Cardiac fibroblast (primary cell): Measurements from ENCODE around the gene HBG1.

ENCODE experiments used
- DNase-seq, 2 donors: peaks; one replicate each; pipeline versions ENCODE4 v3.0.0 to v3.0.0-alpha.2; 2010; ENCODE audit warnings: low read depth in 2 of 2
- H3K4me3 ChIP-seq, 2 donors: replicated peaks in 1 of 2; 1 replicate in 1 of 2; 2 replicates in 1 of 2; pipeline ENCODE4 v1.5.1; 2011; ENCODE audit warnings: low read depth in 2 of 2, low read length in 2 of 2, mild to moderate bottlenecking in 2 of 2, moderate library complexity in 1 of 2
- TF ChIP-seq, protein P1 (sequence below): IDR thresholded peaks from one replicate; pipeline ENCODE4 v1.5.1; 2011; ENCODE audit warnings: low read depth, mild to moderate bottlenecking, low read length, inconsistent platforms

HBG1 gene

DNA sequence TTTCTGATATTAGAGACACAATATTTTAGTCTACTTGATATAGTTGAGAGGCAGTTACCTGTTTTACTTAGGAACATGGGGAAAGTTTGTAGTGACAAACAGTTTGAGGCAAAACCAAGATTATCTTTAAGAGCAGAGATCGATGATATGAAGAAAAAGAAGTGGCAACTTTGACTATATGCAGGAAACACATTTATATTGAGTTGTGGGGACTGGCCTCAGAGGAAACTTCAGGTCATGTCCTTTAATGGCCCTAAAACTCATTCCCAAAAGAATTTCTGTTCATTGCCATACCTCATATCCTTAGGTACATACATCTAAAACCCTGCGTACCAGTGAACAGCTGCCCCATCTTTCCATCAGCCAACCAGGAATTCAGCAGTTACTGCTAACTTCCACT lies 4.5 kb downstream of the HBG1 start:
- no peak for DNase-seq
- H3K4me3 ChIP-seq, result no peak overlapping the region
- TF ChIP-seq, protein P1, sequence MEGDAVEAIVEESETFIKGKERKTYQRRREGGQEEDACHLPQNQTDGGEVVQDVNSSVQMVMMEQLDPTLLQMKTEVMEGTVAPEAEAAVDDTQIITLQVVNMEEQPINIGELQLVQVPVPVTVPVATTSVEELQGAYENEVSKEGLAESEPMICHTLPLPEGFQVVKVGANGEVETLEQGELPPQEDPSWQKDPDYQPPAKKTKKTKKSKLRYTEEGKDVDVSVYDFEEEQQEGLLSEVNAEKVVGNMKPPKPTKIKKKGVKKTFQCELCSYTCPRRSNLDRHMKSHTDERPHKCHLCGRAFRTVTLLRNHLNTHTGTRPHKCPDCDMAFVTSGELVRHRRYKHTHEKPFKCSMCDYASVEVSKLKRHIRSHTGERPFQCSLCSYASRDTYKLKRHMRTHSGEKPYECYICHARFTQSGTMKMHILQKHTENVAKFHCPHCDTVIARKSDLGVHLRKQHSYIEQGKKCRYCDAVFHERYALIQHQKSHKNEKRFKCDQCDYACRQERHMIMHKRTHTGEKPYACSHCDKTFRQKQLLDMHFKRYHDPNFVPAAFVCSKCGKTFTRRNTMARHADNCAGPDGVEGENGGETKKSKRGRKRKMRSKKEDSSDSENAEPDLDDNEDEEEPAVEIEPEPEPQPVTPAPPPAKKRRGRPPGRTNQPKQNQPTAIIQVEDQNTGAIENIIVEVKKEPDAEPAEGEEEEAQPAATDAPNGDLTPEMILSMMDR, result no peak

DNA sequence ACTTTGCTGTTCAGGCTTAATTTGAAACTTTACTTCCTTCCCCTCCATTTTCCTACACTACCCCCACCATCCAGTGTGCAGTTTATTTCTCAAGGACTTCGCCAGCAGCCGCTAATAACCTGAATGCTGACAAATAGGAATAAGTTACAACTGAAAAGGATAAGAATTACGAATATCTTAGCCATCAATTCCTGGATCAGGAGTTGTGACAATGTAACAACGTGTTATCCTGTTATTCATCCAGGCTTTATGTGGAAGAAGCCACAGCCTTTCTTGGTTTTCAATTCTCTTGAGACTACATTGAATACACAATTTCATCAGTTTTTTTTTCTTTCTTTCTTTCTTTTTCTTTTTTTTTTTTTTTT lies 5.9 kb downstream of the HBG1 start:
- H3K4me3 ChIP-seq, result no peak overlapping the region
- TF ChIP-seq, protein P1, result no peak

DNA sequence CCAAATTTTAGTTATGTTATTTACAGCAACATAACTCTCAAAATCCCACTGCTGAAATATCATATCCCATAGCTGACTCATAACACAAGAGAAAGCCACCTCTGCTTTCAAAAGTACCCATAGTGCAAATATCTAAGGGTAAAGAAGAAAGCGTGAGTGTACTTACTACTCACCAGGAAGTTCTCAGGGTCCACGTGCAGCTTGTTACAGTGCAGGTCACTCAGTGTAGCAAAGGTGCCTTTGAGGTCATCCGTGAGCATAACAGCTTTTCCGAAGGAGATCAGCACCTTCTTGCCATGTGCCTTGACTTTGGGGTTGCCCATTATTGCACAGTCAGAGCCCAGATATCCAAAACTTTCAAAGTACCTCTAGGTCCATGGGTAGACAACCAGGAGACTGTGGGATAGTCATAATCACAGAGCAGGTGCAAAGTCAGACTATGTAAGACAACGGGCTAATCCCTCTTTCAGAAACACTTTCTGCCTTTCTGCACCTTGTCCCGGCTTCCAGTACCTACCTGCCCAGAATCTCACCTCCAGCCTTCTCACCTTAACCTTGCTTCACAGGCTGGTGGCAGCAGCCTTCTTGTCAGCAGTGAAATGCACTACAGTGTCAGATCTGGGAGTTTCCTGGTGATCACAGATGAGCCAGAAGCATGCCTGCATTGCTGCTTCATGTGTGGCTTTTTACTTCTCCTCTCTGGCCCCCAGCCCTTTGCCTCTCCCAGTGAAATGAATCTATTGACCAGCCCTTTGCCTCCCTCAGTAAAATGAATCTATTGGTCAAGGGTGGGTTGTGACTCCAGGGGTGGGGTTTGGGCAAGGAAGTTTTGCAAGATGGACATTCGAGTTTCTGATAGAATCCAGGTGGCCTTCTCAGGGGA lies 6.5 kb downstream of the HBG1 start:
- peak in 1 of 2 donors; percentile 41 for DNase-seq
- H3K4me3 ChIP-seq, result no peak overlapping the region
- TF ChIP-seq, protein P1, result no peak

More for the DNA sequence above, 5.9 kb downstream of the HBG1 start:
- DNase-seq, result no peak

DNA sequence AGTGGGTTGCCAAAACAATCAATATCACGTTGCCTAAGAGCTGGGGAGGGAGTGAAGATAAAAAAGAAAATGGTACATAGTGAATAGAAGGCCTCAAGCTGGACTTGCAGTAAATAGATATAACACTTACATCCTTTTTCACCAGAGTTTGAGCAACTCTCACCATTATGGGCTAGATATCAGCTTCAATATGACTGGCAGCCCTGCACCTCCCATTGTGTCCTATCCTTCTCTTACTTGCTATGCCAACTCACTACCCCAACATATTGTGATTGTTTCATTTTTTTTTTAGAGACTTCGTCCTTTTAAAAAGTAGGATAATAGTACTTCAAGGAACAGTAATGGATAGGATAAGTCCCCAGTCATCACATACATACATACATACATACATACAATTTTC lies 7.4 kb downstream of the HBG1 start:
- peak in 1 of 2 donors; percentile 18 for DNase-seq
- H3K4me3 ChIP-seq, result no peak overlapping the region
- TF ChIP-seq, protein P1, result no peak

DNA sequence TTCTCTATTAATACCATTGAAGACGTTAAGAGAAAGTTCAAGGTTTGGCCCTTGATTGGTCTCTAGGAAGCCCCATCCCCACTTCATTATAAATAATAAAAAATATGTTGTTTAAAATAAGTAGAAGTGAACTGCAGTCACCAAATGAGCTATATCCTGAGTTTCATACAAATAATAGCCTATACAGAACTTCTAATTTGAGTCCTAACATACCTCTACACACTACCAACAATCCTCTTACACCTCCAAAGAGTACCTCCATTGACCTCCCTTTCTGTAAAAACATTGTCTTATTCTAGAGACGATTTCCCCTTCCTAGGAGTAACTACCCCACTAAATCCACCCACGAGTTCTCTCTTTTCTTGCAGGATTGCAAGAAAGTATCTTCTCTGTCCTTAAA lies 8.2 kb downstream of the HBG1 start:
- no peak overlapping the region for H3K4me3 ChIP-seq
- TF ChIP-seq, protein P1, result no peak
- DNase-seq, result no peak

DNA sequence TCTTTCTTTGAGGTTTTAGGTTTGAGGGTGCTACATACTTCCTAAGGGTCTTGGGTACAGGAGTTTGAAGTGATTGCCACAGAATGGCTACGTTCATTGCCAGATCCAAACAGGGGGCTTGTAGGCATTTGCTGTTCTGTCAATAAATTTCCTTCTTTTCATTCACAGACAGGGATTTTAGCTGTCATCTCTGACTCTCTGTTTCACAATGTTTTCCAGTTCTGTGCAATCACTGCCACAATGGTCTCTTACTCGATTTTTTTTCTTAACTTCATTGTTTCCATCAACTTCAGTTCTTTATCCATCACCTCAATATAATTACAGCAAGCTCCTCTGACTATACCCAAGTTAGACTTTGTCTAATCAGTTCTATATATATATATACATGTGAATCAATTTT lies 9.2 kb downstream of the HBG1 start:
- no peak overlapping the region for H3K4me3 ChIP-seq
- no peak for DNase-seq
- TF ChIP-seq, protein P1, result no peak

DNA sequence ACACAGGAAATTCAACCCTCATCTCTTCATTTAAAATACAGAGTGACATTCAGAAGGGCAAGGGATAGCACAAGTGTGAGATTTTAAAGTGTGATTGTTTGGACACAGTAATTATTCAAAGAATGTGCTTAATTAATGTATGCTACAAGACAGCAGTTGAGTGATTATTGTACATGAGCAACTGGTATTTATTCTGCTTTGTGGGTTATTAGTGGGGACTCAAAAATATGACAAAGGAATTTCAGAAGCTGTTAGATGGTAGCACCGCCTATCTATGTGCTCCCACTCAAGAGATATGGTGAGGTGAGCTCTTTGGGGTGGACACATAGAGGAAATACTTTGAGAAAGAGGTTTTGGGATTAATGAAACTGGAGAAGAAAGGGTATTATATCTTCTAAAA lies 9.6 kb downstream of the HBG1 start:
- no peak for DNase-seq
- H3K4me3 ChIP-seq, result no peak overlapping the region
- TF ChIP-seq, protein P1, result no peak
